HG03520 (cell line): ENCODE data around the gene KDELR1.
"Not testable (repeated sequence)": the region's sequence is repeated elsewhere in the genome, so short reads cannot be mapped to it uniquely, and the experiment has no call there.

ENCODE experiments used
- ATAC-seq: cut with Tn5 transposase; IDR thresholded peaks from one replicate; pipeline ENCODE4 v1.9.1; 2021; ENCODE audit warnings: mild to moderate bottlenecking, moderate library complexity; ENCODE audit not compliant: unreplicated experiment

The KDELR1 gene

GRCh38 chr19:48398102-48398374, 6.7 kb upstream of the KDELR1 start:
- no peak for ATAC-seq

- no peak for ATAC-seq
Measured at GRCh38 chr19:48397263-48398101, 6.1 kb upstream of the KDELR1 start.

GRCh38 chr19:48396824-48397176, 5.4 kb upstream of the KDELR1 start:
- ATAC-seq = no peak

GRCh38 chr19:48396016-48396823, 4.9 kb upstream of the KDELR1 start:
- no peak for ATAC-seq

GRCh38 chr19:48395499-48395898, 4.1 kb upstream of the KDELR1 start:
- ATAC-seq = no peak

- no peak for ATAC-seq
Measured at GRCh38 chr19:48395170-48395455, 3.8 kb upstream of the KDELR1 start.

- no peak for ATAC-seq
Measured at GRCh38 chr19:48394331-48395169, 3.2 kb upstream of the KDELR1 start.

GRCh38 chr19:48393559-48394330, 2.4 kb upstream of the KDELR1 start, which contains the start of gene GRIN2D:
TSS of gene GRIN2D (plus strand) at chr19:48393668. CDS start at chr19:48398393, 4,725 bp downstream.
- no peak for ATAC-seq

GRCh38 chr19:48392860-48393558, 1.7 kb upstream of the KDELR1 start:
- ATAC-seq = no peak

GRCh38 chr19:48392006-48392344, 624 bp upstream of the KDELR1 start:
- ATAC-seq = not testable (repeated sequence)

- peak; percentile 21 for ATAC-seq
Measured at GRCh38 chr19:48390188-48391099, 907 bp downstream of the KDELR1 start.

- ATAC-seq = no peak
Measured at GRCh38 chr19:48386981-48387380, 4.4 kb downstream of the KDELR1 start.

- ATAC-seq = no peak
Measured at GRCh38 chr19:48385461-48386087, 5.8 kb downstream of the KDELR1 start.

- ATAC-seq = no peak
Measured at GRCh38 chr19:48382286-48382685, 9.1 kb downstream of the KDELR1 start.

- no peak for ATAC-seq
Measured at GRCh38 chr19:48381178-48381950, 10.0 kb downstream of the KDELR1 start.

- ATAC-seq = no peak
Measured at GRCh38 chr19:48379058-48379457, 12.3 kb downstream of the KDELR1 start.

- no peak for ATAC-seq
Measured at GRCh38 chr19:48378194-48378570, 13.2 kb downstream of the KDELR1 start.

GRCh38 chr19:48373567-48373966, 17.8 kb downstream of the KDELR1 start:
- no peak for ATAC-seq
